NCI-H2196 treated with DMSO at 0.1 percent for 48 hours (cell line): ENCODE measurements around the gene PTPRD.
"Not testable (repeated sequence)": the region's sequence is repeated elsewhere in the genome, so short reads cannot be mapped to it uniquely, and the experiment has no call there.

Experiments
- DNase-seq: peaks from one replicate; lab custom pipeline; 2025; ENCODE audit not compliant: unreplicated experiment; lab: John Stamatoyannopoulos, UW

Gene PTPRD

DNA sequence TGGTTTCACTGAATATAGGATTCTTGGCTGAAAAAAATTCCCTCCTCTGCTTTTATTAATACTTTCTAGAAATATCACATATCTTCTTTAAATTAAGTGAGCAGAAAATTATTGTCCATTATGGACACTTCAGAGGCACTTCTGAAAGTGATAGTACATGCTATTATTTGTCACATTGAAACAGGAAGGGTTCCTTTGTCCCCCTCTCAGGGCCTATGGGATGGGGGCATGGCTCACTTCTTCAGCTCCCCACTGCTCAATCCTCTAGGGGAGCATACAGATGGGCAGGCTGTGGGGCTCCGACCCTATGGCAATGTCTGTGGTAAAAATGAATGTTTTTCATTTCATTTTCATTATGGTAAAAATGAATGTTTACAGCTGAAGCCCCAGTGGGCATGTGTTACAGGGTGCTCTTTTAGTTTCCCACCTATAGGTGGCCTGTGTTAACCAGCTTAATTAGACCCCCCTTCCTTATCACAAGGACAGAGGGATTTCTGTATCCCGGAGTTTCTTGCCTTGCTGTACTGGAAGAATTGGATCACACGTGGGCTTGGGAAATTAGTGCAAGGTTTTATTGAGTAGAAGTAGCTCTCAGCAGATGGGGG, 1225.2 kb downstream of the PTPRD start:
- DNase-seq = no peak

DNA sequence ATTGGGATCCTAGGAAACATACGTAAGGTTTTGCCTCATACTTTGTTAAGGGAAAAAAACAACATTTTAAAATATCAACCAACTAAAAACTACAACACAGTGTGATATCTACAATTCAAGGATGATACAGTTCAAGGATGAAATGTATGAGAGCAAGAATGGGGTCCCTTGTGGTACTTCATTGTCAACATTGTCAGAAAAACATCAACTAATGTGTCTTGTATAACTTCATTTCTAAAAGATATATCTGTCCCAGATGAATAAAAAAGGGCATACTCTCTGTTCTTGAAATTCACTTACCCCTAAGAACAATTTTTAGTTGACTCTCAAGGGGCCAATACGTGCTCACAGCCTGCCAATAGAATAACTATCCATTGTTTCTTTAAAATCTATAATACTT, 1250.5 kb downstream of the PTPRD start:
- DNase-seq = no peak

DNA sequence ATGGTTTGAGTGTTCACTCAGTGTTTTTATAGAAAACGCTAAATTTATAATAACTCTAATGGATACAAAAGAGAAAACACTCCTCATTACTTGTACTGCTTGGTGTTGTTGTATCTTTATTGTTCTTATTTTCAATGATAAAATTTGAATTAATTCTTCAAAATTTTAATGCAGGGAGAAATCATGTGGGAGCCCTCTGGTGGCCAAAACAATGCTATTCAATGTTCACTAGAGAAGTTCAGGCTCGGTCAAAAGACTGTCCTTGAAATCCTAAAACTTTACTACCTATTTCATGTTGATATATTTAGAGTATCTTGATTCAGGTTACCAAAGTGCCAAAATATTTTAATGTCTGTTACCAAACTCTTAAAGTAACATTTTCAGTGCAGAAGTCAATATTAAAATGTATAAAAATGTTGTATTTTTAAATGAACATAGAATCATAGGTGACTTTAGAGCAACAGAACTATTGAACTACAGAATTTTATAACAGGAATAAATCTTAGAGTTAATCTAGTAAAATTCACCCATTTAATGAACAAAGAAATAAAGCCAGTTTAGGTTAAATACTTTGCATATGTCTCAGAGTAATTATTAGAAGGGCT, 1259.8 kb downstream of the PTPRD start:
- DNase-seq = no peak

DNA sequence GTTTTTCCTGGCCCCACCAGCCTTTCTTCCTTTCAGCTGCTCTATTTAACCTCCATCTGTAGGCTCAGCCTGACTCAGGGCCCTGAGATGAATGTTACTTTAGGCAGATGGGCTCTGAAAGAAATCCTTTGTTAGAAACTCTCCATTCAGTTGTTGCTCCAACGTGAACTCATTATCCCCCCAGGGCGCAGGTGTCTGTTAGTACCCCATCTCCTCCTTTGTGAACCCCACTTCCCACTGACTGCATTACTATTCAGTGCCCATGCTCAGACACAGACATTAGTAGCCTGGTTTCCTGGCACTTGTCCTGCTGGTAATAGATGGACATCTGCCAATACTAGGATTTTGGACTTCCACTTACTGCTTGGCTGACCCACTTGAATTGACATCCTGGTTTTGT, 1271.6 kb downstream of the PTPRD start:
- DNase-seq = no peak

DNA sequence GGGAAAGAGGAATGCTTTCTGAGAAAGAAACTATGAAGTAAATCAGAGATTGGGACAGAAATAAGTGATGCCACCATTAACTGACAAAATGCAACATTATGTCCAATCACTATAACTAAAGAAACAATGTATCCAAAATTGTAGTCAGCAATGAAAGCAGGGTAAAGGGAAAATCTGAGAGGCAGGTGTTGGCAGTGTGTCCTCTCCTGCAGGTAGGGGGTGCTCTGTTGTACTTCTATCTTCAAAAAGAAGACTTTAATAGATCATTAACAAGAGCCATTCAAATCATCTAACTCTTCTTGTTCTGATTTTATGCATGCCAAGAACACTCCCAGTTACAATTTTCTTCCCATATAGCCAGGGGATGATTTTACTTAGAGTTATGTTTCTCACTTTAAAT, 1275.7 kb downstream of the PTPRD start:
- DNase-seq = no peak

DNA sequence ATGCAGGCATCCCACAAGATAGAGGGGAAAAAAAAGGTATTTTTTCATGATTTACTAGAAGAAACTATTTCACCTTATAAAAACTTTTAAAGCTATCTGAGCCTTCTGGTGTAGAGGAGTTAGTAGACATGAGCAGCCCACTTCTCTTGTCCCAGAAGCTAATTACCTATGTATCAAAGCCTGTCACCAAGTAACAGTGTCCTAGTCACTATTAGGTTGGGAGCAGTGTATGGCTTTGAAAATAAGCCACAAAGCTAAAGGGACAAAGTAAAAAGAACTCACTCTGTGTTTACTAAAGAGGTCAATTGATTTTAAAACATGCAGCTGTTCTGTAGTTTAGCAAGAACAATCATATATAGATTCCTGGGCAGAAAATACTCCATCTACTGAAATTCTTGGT, 1286.1 kb downstream of the PTPRD start:
- DNase-seq = no peak

DNA sequence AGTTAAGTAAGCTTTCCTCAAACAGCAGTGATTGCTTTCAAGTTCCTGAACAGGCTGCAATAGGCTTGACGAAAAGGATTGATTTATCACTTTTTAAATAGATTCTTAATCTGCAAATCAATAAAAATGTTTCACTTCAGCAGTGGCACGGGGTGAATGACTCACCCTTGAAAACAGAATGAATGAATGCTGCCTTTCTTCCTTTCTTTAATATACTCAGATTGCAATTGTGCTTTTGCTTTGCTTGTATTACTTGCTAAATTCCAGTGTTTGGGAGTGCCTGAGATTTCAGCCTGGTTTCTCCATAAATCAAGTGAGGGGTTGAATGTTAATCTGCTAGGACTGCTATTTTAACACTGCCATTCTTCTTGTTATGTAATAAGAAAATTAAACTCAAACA, 1293.8 kb downstream of the PTPRD start:
- no peak for DNase-seq

DNA sequence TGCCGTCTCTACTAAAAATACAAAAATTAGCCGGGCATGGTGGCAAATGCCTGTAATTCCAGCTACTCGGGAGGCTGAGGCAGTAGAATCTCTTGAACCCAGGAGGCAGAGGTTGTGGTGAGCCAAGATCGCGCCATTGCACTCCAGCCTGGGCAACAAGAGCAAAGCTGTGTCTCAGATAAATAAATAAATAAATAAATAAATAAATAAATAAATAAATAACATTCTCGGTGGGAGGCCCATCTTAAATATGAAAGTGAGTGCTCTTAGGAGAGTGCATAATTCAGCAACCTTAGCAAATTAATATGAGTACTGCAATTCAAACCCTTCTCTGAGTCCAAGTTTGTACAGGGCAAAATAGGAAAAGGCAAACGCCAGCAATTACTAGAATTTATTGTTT, 1302.1 kb downstream of the PTPRD start:
- not testable (repeated sequence) for DNase-seq

DNA sequence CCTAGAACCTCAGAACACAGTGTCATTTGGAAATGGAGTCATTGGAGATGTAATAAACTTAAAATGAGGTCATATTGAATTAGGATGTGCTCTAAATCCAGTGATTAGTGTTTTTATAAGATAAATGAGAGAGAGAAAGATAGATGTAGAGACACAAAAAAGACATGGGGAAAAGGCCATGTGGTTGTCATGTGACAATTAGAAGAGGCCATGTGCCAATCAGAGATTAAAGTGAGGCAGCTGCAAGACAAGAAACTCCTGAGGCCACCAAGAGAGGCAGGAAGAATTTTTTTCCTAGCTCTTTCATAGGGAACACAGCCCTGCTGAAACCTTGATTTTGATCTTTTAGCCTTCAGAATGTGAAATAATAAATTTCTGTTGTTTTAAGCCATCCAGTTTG, 1307.2 kb downstream of the PTPRD start:
- no peak for DNase-seq

DNA sequence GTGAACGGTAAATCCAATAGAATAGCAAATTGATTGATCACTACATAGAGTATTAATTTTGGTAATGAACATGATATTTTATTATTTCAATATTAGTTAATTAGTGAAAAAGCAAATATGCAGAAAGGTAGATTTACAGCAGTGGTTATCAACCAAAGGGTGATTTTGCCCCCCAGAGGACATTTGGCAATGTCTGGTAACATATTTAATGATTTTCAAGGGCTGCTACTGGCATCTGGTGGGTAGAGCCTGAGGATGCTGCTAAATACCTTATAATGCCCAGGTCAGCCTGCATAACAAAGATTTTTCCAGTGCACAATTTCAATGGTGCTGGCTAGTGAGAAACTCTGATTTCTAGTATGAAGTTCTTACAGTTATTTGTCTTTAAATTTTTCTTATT, 1313.7 kb downstream of the PTPRD start:
- DNase-seq = no peak

DNA sequence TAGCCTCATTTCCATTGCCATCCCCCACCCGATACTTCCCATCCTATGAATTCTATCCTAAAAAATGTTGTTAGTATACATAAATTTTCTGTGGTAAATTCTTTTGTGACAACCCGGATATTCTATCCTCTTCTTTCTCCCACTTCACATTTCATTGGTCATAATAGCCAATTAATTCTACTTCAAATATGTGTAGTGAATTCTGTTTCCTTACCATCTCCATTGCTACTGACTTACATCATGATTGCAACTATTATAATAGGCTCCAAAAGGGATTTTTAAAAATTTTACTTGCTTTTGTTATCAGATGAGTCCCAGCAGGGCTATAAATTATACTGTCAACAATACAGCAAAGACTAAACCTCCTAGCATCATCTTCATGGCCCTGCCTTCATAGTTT, 1326.8 kb downstream of the PTPRD start:
- DNase-seq = no peak

DNA sequence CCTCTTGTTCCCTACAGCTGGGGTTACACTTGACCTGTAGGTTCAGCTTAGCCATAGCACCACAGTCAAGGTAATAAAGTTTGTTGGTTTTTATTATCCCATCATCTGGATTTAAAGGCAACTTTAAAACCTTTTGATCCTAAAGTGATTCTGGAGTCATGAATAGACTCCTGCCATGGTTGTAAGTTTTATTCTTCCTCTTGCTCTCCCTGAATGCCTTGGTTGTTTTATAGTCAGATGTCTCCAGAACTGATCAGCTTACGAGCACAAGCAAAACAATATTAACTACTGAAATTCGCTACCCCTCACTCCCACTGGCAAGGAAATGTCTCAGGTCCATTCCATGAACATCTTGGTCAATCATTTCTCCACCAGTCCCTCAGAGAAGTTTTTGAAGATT, 1328.6 kb downstream of the PTPRD start:
- DNase-seq = no peak

DNA sequence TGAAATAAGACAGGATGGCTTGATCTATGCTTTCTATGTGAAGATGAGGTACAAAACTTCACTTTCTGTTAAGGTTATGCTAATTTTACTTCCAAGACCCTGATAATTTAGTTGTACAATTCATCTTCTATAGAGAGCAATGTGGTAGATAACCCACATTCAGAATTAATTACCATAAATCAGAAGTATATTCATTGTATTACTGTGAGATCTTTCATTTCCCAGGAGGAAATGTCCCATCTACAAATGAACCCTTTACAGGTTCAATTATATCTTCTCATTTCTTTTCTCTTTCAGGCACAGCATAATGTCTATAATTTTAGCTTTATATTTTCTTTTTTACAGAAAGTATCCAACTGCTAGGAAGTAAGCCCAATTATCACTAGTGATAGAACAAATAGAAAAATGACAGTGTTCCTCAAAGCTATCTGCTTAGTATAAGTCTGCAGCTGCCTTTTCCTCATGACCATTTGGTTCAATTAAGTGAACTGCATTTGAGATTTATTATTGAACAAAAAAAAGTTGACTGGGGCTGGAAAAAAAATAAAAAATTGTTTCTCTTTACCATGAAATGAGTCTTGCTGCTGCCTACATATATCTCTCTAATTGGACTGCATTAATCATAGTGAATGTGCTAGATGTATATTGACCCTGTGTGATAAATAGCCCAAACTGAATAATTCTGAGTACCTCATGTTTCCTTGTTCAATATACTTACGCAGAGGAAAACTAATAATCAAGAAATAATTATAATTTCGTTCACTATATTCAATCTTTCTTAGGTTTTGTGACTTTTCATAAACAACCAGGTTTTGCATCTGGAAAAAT, 1329.4 kb downstream of the PTPRD start:
- DNase-seq = no peak

DNA sequence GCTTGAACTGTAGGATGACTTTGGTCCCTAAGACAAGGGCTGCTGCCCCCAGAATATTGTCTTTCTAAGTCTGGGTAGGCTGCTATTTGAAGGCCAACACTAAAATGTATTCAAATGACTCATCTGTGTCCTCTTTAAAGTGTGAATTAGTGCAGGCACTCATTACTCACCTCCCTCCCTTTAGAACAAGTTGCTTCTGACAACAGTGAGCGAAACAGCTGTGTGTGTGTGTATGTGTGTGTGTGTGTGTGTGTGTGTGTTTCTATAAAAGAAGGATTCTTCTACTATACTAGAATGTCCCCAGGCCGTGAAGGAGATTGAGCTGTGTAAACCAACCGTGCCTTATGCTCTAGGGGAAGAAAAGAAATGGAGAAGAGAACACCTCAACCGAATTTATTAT, 1337.2 kb downstream of the PTPRD start:
- DNase-seq = no peak

DNA sequence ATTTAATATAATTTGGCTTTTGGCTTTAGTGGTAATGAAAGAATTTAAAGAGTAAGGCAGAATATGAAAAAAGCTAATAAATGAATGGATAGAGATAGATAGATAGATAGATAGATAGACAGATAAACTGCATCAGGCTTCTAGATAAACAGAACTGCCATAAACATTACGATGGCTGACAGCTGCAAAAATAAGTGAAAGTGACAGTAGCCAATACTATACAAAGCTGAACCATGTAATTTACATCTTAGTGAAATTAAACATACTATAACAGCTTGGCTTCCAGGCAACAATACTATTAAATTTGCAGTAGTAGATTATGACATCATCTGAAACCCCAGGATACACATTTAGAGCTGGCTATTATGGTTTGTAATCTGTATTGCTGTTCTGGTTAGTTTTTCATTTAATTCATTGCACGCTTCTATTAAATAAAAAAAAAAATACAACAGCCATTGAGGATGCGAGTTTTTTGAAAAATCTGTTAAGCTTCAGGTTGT, 1354.8 kb downstream of the PTPRD start:
- DNase-seq = no peak

DNA sequence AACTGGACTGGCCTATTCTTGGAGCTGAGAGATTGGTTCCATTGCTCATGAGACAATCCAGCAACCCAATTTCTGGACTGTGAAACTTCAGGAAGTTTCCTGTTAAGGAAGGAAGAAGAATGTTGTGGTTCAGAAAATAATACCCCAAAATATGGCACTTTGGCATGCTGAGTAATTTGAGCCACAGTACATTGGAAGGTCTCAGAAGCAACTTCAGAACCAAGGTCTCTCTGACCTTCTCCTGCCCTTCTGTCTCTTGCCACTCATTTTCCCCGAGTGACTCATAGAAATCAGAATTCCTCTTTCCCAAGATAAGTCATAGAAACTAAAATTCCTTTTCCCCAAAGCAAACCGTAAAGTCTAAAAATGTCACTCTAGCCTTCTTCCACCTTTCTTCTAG, 1366.1 kb downstream of the PTPRD start:
- no peak for DNase-seq

DNA sequence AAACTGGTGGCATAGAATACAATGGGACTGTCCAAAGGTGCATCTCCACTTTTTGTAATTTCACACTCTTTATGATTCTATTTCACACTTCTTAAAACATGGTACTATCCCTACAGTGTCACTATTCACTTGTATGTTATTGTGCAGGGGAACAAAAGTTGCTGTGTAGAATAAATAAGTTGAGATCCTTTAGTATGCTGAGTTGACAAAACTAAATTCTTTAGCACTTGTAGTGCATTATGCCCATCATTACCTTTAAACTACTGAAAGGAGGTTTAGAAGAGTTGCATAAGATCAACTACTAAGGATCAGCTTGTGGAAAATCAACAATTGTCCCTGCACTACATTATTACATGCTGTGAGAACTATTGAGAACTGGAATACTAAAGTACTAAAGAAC, 1380.9 kb downstream of the PTPRD start:
- DNase-seq = no peak

DNA sequence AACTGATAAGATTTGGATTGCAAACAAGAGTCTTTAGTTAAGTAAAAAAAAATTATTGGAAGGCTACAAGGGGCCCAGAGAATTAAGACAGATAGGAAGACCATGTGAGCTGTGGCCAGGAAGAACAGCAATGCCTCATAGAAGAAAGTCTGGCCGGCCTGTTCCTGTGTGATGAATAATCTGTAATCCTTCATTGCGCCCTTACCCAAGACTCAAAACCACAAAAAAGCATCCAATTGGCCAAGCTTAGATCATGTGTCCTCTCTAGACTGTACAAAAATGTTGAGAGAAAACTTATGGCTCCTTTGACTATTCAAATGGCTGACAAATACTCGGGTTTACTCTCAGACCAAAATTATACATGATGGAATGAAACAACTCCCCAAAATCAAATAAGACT, 1383.5 kb downstream of the PTPRD start:
- DNase-seq = no peak

DNA sequence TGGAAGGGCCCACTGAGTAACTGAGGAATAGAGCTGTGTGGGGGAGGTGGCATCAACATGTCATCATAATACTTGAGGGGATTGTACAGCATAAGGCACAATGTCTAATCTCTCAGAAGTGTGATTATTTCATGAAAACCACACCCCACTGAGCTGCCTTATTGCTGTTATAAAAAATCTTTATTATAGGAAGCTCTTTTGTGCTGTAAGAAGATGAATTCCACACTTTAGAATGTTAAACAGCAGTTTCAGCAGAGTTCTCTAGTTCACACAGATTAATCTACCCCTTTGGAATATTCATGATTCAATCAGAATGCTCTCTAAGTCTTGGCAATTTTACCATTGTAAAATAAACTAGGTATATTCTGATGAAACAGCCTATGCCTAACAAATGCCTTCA, 1389.6 kb downstream of the PTPRD start:
- no peak for DNase-seq

DNA sequence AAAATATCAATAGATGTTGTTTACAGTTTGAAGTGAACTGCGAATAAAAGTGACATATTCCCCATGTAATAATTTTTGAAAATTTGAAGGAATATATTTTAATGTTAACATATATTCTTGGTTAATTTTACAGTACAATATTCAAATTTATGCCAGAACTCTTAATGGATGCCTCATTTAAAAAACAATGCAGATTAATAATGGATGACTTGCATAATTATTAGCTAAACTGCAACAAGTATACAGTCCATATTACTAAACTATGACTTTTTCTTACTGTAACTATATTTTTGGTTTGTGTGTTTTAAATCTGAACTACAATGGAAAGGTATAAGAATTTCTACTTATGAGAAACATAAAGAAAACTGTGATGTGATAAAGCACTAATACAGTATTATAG, 1390.1 kb downstream of the PTPRD start:
- no peak for DNase-seq

DNA sequence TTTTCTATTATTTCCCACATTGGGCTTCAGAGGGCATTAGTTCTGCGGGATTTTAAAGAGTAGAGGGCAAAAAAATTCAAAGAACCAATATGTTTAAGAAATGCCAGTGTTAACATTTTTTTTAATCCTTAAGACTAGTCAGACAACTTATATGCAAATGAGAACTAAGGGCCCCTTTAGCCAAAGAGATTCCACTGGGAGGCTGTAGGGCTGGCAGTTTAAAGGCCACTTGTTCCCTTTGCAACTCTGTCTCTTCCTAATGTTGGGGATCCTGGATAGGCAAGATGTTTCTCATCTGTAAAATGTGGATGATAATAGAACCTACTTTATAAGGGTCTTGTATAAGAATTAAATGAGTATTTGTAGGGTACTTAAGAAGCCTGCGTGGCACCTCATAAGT, 1395.9 kb downstream of the PTPRD start:
- DNase-seq = no peak

DNA sequence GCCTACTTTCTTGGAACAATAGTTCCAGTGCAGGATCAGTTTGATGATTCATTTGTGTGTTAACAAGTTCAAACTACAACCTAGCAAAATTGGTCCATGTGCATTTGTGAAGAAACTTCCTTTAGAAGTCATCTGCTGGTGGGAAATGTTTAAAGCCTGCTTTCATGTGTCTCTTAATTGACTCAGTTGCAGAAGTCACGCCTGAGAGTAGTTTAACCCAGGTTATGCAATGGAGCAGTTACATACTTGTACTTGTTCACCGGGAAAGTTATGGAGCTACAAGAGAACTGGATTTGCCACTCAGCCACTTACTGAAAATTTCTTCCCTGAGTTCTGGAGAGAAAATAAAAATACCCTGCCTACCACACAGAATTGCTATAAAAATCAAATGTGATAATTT, 1397.8 kb downstream of the PTPRD start:
- no peak for DNase-seq
